ENCODE measurements around the gene MKRN2. TPM values are rescaled to one million over a fixed set of nuclear protein-coding genes. Genes with fewer than 3 reads are reported as not detected.
A peak's percentile ranks its signal among the peaks of the same experiment; 100 is the strongest.

Gene MKRN2
- total RNA-seq, result 19.7 TPM

- H3K4me1 ChIP-seq (ENCODE audit: insufficient read depth, low read length), result peaks cover 49% of the 10 kb centered on the region
- H3K4me3 ChIP-seq (ENCODE audit: low read length), result peak within 1 kb of the TSS; percentile 64
- peaks cover 21% of the 10 kb centered on the region for H3K27me3 ChIP-seq (ENCODE audit: insufficient read depth, low read length)
- no peaks in the 10 kb centered on the region for H3K9me3 ChIP-seq (ENCODE audit: low read depth, low read length)
These were observed at the start of gene MKRN2 for GRCh38 chr3:12556690-12557472. MKRN2 (plus strand) TSS chr3:12557087; CDS start chr3:12557151, 64 bp downstream.

GRCh38 chr3:12507591-12508281, 49.2 kb upstream of the MKRN2 start:
- Histone ChIP-seq H3K4me1 (ENCODE audit: insufficient read depth, low read length) (peaks cover 8% of the 10 kb centered on the region), H3K9me3 (ENCODE audit: low read depth, low read length) (no peaks in the 10 kb centered on the region), H3K4me3 (ENCODE audit: low read length) (no peak overlapping the region), H3K27me3 (ENCODE audit: insufficient read depth, low read length) (no peaks in the 10 kb centered on the region)

GRCh38 chr3:12508291-12508700, 48.6 kb upstream of the MKRN2 start:
- H3K4me1 ChIP-seq (ENCODE audit: insufficient read depth, low read length), result peaks cover 8% of the 10 kb centered on the region
- no peaks in the 10 kb centered on the region for H3K27me3 ChIP-seq (ENCODE audit: insufficient read depth, low read length)
- H3K4me3 ChIP-seq (ENCODE audit: low read length), result no peak overlapping the region
- no peaks in the 10 kb centered on the region for H3K9me3 ChIP-seq (ENCODE audit: low read depth, low read length)

- no peaks in the 10 kb centered on the region for H3K27me3 ChIP-seq (ENCODE audit: insufficient read depth, low read length)
- no peaks in the 10 kb centered on the region for H3K9me3 ChIP-seq (ENCODE audit: low read depth, low read length)
- no peak overlapping the region for H3K4me3 ChIP-seq (ENCODE audit: low read length)
- H3K4me1 ChIP-seq (ENCODE audit: insufficient read depth, low read length), result no peaks in the 10 kb centered on the region
These were observed 47.4 kb upstream of the MKRN2 start for GRCh38 chr3:12509466-12509865.

GRCh38 chr3:12512534-12513118, 44.3 kb upstream of the MKRN2 start:
- Histone ChIP-seq H3K4me1 (ENCODE audit: insufficient read depth, low read length) (no peaks in the 10 kb centered on the region), H3K27me3 (ENCODE audit: insufficient read depth, low read length) (no peaks in the 10 kb centered on the region), H3K4me3 (ENCODE audit: low read length) (no peak overlapping the region), H3K9me3 (ENCODE audit: low read depth, low read length) (no peaks in the 10 kb centered on the region)

GRCh38 chr3:12513694-12514446, 43.0 kb upstream of the MKRN2 start:
- Histone ChIP-seq H3K27me3 (ENCODE audit: insufficient read depth, low read length) (no peaks in the 10 kb centered on the region), H3K4me3 (ENCODE audit: low read length) (no peak overlapping the region), H3K9me3 (ENCODE audit: low read depth, low read length) (no peaks in the 10 kb centered on the region), H3K4me1 (ENCODE audit: insufficient read depth, low read length) (no peaks in the 10 kb centered on the region)

GRCh38 chr3:12515631-12516030, 41.3 kb upstream of the MKRN2 start:
- no peaks in the 10 kb centered on the region for H3K9me3 ChIP-seq (ENCODE audit: low read depth, low read length)
- H3K4me1 ChIP-seq (ENCODE audit: insufficient read depth, low read length), result no peaks in the 10 kb centered on the region
- no peaks in the 10 kb centered on the region for H3K27me3 ChIP-seq (ENCODE audit: insufficient read depth, low read length)
- no peak overlapping the region for H3K4me3 ChIP-seq (ENCODE audit: low read length)

- H3K27me3 ChIP-seq (ENCODE audit: insufficient read depth, low read length), result no peaks in the 10 kb centered on the region
- H3K4me1 ChIP-seq (ENCODE audit: insufficient read depth, low read length), result no peaks in the 10 kb centered on the region
- no peak overlapping the region for H3K4me3 ChIP-seq (ENCODE audit: low read length)
- H3K9me3 ChIP-seq (ENCODE audit: low read depth, low read length), result no peaks in the 10 kb centered on the region
These were observed 40.0 kb upstream of the MKRN2 start for GRCh38 chr3:12516873-12517272.

- Histone ChIP-seq H3K4me3 (ENCODE audit: low read length) (no peak overlapping the region), H3K9me3 (ENCODE audit: low read depth, low read length) (no peaks in the 10 kb centered on the region), H3K27me3 (ENCODE audit: insufficient read depth, low read length) (no peaks in the 10 kb centered on the region), H3K4me1 (ENCODE audit: insufficient read depth, low read length) (no peaks in the 10 kb centered on the region)
These were observed 38.4 kb upstream of the MKRN2 start for GRCh38 chr3:12518261-12519028.

- H3K9me3 ChIP-seq (ENCODE audit: low read depth, low read length), result no peaks in the 10 kb centered on the region
- no peaks in the 10 kb centered on the region for H3K27me3 ChIP-seq (ENCODE audit: insufficient read depth, low read length)
- H3K4me3 ChIP-seq (ENCODE audit: low read length), result no peak overlapping the region
- no peaks in the 10 kb centered on the region for H3K4me1 ChIP-seq (ENCODE audit: insufficient read depth, low read length)
These were observed 35.9 kb upstream of the MKRN2 start for GRCh38 chr3:12521010-12521409.

- Histone ChIP-seq H3K9me3 (ENCODE audit: low read depth, low read length) (no peaks in the 10 kb centered on the region), H3K4me1 (ENCODE audit: insufficient read depth, low read length) (no peaks in the 10 kb centered on the region), H3K27me3 (ENCODE audit: insufficient read depth, low read length) (no peaks in the 10 kb centered on the region), H3K4me3 (ENCODE audit: low read length) (no peak overlapping the region)
These were observed 34.2 kb upstream of the MKRN2 start for GRCh38 chr3:12522721-12523120.

GRCh38 chr3:12527757-12528143, 29.1 kb upstream of the MKRN2 start:
- no peak overlapping the region for H3K4me3 ChIP-seq (ENCODE audit: low read length)
- no peaks in the 10 kb centered on the region for H3K4me1 ChIP-seq (ENCODE audit: insufficient read depth, low read length)
- H3K27me3 ChIP-seq (ENCODE audit: insufficient read depth, low read length), result no peaks in the 10 kb centered on the region
- H3K9me3 ChIP-seq (ENCODE audit: low read depth, low read length), result no peaks in the 10 kb centered on the region

- Histone ChIP-seq H3K27me3 (ENCODE audit: insufficient read depth, low read length) (no peaks in the 10 kb centered on the region), H3K4me1 (ENCODE audit: insufficient read depth, low read length) (no peaks in the 10 kb centered on the region), H3K9me3 (ENCODE audit: low read depth, low read length) (no peaks in the 10 kb centered on the region), H3K4me3 (ENCODE audit: low read length) (no peak overlapping the region)
These were observed 24.7 kb upstream of the MKRN2 start for GRCh38 chr3:12532182-12532581.

- H3K27me3 ChIP-seq (ENCODE audit: insufficient read depth, low read length), result no peaks in the 10 kb centered on the region
- H3K9me3 ChIP-seq (ENCODE audit: low read depth, low read length), result no peaks in the 10 kb centered on the region
- H3K4me1 ChIP-seq (ENCODE audit: insufficient read depth, low read length), result no peaks in the 10 kb centered on the region
- no peak overlapping the region for H3K4me3 ChIP-seq (ENCODE audit: low read length)
These were observed 20.5 kb upstream of the MKRN2 start for GRCh38 chr3:12536423-12536822.
